HepG2 (cell line): ENCODE results near the gene CTNNBL1. TPM values are rescaled to one million over a fixed set of nuclear protein-coding genes. Genes with fewer than 3 reads are reported as not detected.
A peak's percentile ranks its signal among the peaks of the same experiment; 100 is the strongest.

Experiments used
- ATAC-seq: fragments of 200-7000 bp; cut with Tn5 transposase; 3 replicates; pipeline ENCODE4 v1.9.1; 2020; ENCODE audit warnings: mild to moderate bottlenecking, moderate library complexity
- BruUV-seq: library from RNA; stranded (reverse); fragments of 400-500 nt; replicated peaks from 2 replicates; lab custom pipeline; 2021; lab: Mats Ljungman, UMichigan
- CTCF ChIA-PET: fragments of 300-600 bp; formaldehyde crosslinking; extraction: SDS; loops from one replicate; lab custom pipeline; 2021; ENCODE audit warnings: low total read pairs, inconsistent platforms, low intra/inter-chr PET ratio; lab: Yijun Ruan, JAX
- POLR2A ChIA-PET: fragments of 350-600 bp; sonication (Branson Sonifier 250); formaldehyde crosslinking; loops from one replicate; lab custom pipeline; 2020; ENCODE audit warnings: antibody characterized with exemption, inconsistent platforms; lab: Yijun Ruan, JAX
- DNase-seq: peaks from one replicate; pipeline ENCODE4 v3.0.0-alpha.2; 2015; ENCODE audit warnings: low spot score
- FAIRE-seq: peaks from 3 replicates; lab custom pipeline; 2011; peaks lifted over from hg19 to GRCh38; lab: Jason Lieb, UNC
- H2AFZ ChIP-seq: one replicate; pipeline ENCODE4 v1.6.1; 2011; ENCODE audit warnings: low read length, inconsistent platforms
- H3K27ac ChIP-seq: fragments of 300-600 bp; 3 replicates; pipeline ENCODE4 v1.8.0; 2011; ENCODE audit warnings: mixed run types, mild to moderate bottlenecking, mixed read lengths, low read length, inconsistent platforms; ENCODE audit not compliant: insufficient read depth; ENCODE audit errors: extremely low read length
- H3K27me3 ChIP-seq, 2 experiments: fragments of 200-600 bp in 1 of 2; 2 replicates in 1 of 2; 3 replicates in 1 of 2; pipeline versions ENCODE4 v1.6.0 to v1.8.0; 2011; ENCODE audit warnings: low read length in 2 of 2, mild to moderate bottlenecking in 2 of 2, moderate library complexity in 2 of 2, inconsistent platforms in 1 of 2; ENCODE audit not compliant: insufficient read depth in 2 of 2, control insufficient read depth in 1 of 2
- H3K36me3 ChIP-seq, 2 experiments: fragments of 200-600 bp in 1 of 2; replicated peaks in 1 of 2; 2 replicates in 1 of 2; 3 replicates in 1 of 2; pipeline versions ENCODE4 v1.5.1 to v1.8.0; 2011; ENCODE audit warnings: low read length in 2 of 2, inconsistent platforms in 1 of 2; ENCODE audit not compliant: insufficient read depth in 2 of 2, control insufficient read depth in 1 of 2
- H3K4me1 ChIP-seq: 2 replicates; pipeline ENCODE4 v1.5.1; 2012; ENCODE audit warnings: low read length, inconsistent platforms; ENCODE audit not compliant: insufficient read depth
- H3K4me2 ChIP-seq: 2 replicates; pipeline ENCODE4 v1.6.0; 2011; ENCODE audit warnings: low read depth, low read length, inconsistent platforms
- H3K4me3 ChIP-seq, 3 experiments: fragments of 200-600 bp in 1 of 3; sonication (generic), shearing (Covaris generic) in 1 of 3; replicated peaks in 1 of 3; 2 replicates each; pipeline ENCODE4 v1.5.1; 2011 to 2016; ENCODE audit warnings: low read length in 3 of 3, inconsistent platforms in 2 of 3, low read depth in 2 of 3, mild to moderate bottlenecking in 2 of 3, control low read depth in 1 of 3, mixed read lengths in 1 of 3; ENCODE audit not compliant: insufficient read depth in 1 of 3
- H3K79me2 ChIP-seq: one replicate; pipeline ENCODE4 v1.6.1; 2011; ENCODE audit warnings: low read length, inconsistent platforms; ENCODE audit not compliant: insufficient read depth
- H3K9ac ChIP-seq: 2 replicates; pipeline ENCODE4 v1.6.0; 2011; ENCODE audit warnings: mild to moderate bottlenecking, low read depth, low read length, inconsistent platforms; ENCODE audit not compliant: insufficient read depth
- H3K9me3 ChIP-seq: 2 replicates; pipeline ENCODE4 v1.5.1; 2012; ENCODE audit warnings: mild to moderate bottlenecking, low read length
- H4K20me1 ChIP-seq: 2 replicates; pipeline ENCODE4 v1.6.0; 2011; ENCODE audit warnings: inconsistent platforms, mild to moderate bottlenecking, low read length, moderate library complexity; ENCODE audit not compliant: insufficient read depth
- EED ChIP-seq: sonication (generic); formaldehyde crosslinking; IDR thresholded peaks from 2 replicates; pipeline ENCODE4 v1.5.0; 2020; ENCODE audit warnings: mild to moderate bottlenecking, missing genetic modification reagents
- KLF12 ChIP-seq: sonication (generic); formaldehyde crosslinking; IDR thresholded peaks from 2 replicates; pipeline ENCODE4 v1.4.0; 2020; ENCODE audit warnings: missing genetic modification reagents, borderline replicate concordance
- MAF1 ChIP-seq: sonication (generic); formaldehyde crosslinking; IDR thresholded peaks from 2 replicates; pipeline ENCODE4 v1.5.0; 2020; ENCODE audit warnings: missing genetic modification reagents, borderline replicate concordance
- PLSCR1 ChIP-seq: sonication (generic); formaldehyde crosslinking; IDR thresholded peaks from 2 replicates; pipeline ENCODE4 v1.5.0; 2020; ENCODE audit warnings: missing genetic modification reagents, mild to moderate bottlenecking, borderline replicate concordance
- RFX1 ChIP-seq: fragments of 450-650 bp; IDR thresholded peaks from 2 replicates; pipeline ENCODE4 v1.6.1; 2017
- SNAPC2 ChIP-seq: sonication (generic); formaldehyde crosslinking; IDR thresholded peaks from 2 replicates; pipeline ENCODE4 v1.8.1; 2022; ENCODE audit warnings: mild to moderate bottlenecking, missing genetic modification reagents
- ZNF326 ChIP-seq: sonication (generic); formaldehyde crosslinking; IDR thresholded peaks from 2 replicates; pipeline ENCODE4 v1.4.0; 2020; ENCODE audit warnings: missing genetic modification reagents, borderline replicate concordance
- ZNF614 ChIP-seq: IDR thresholded peaks from 2 replicates; pipeline ENCODE4 v1.6.1; 2018; ENCODE audit warnings: missing biosample characterization, missing genetic modification reagents, inconsistent platforms, borderline replicate concordance
- ZNF768 ChIP-seq: sonication (generic); formaldehyde crosslinking; IDR thresholded peaks from 2 replicates; pipeline ENCODE4 v1.4.0; 2020; ENCODE audit warnings: missing genetic modification reagents
- WGBS: methylation state at CpG from one replicate; pipeline ENCODE4 v1.1.6; 2017; ENCODE audit warnings: low lambda C conversion rate; 5-methylcytosine and 5-hydroxymethylcytosine counted together
- in situ Hi-C: cut with HindIII; loops from 2 replicates; pipeline ENCODE4 v1.10.0; 2017; ENCODE audit warnings: low pct_unique_long_range_greater_than_20kb; ENCODE audit not compliant: extremely low pct_ligation_motif_present
- intact Hi-C: fragments of 100-400 bp; cut with micrococcal nuclease; formaldehyde crosslinking; loops from one replicate; pipeline ENCODE4 v1.10.0; 2022; ENCODE audit not compliant: unreplicated experiment
- polyA plus RNA-seq, 8 experiments: library from polyadenylated mRNA; depleted of rRNA in 3 of 8; stranded (reverse) in 7 of 8; unstranded in 1 of 8; fragments of >200 nt; fragmentation: Illumina TruSeq in 4 of 8; extraction: Trizol in 4 of 8; gene quantifications; 2 replicates each; pipeline versions ENCODE4 v1.2.1 to v1.2.3, GENCODE V29; 2011 to 2016; ENCODE audit warnings: low read depth in 4 of 8, missing spikeins in 1 of 8, mixed read lengths in 1 of 8; ENCODE audit not compliant: insufficient read depth in 1 of 8
- total RNA-seq, 5 experiments: library from RNA; depleted of rRNA; stranded (reverse); fragments of >200 nt; fragmentation: Illumina TruSeq; extraction: Trizol; gene quantifications; 2 replicates each; pipeline ENCODE4 v1.2.3, GENCODE V29; 2016; ENCODE audit warnings: low read depth in 1 of 5

Gene CTNNBL1
- total and polyA plus RNA-seq, 2 of the 13 experiments (the other 11 are each of a cell fraction or from before 2014, with no cell fraction given), result 49.3 to 94.6 TPM

GRCh38 chr20:37649676-37650370, 44.0 kb upstream of the CTNNBL1 start:
- Histone ChIP-seq H3K27ac (no peak overlapping the region), H3K36me3 (no peaks in the 10 kb centered on the region), H3K9me3 (no peaks in the 10 kb centered on the region), H3K4me1 (no peaks in the 10 kb centered on the region), H3K79me2 (no peaks in the 10 kb centered on the region), H3K4me3 (no peak overlapping the region), H3K9ac (no peak overlapping the region), H4K20me1 (no peaks in the 10 kb centered on the region), H3K4me2 (no peak overlapping the region), H2AFZ (no peak overlapping the region), H3K27me3 (peaks cover 0 to 12% of the 10 kb centered on the region in 2 experiments; a peak in 2 of 5 replicates)
- POLR2A ChIA-PET, result no interaction called here
- TF ChIP-seq KLF12 (CRISPR knock-in tag) (no peak), EED (CRISPR knock-in tag) (no peak), SNAPC2 (CRISPR knock-in tag) (no peak), MAF1 (CRISPR knock-in tag) (no peak), ZNF326 (CRISPR knock-in tag) (no peak), PLSCR1 (0 out of 2 replicates have a peak, but pooled peaks have one; percentile 36), RFX1 (no peak)
- in situ Hi-C loops (loop anchor here (10.0 kb wide), 1 partner anchor 245 kb away; no protein-coding TSS in a partner anchor), intact Hi-C loops (no loop called here)
- CTCF ChIA-PET, result no interaction called here
- ATAC-seq (no peak), DNase-seq (no peak), FAIRE-seq (no peak)
- 52% methylated on average over 9 of the region's 9 CpGs for WGBS
- no TSS peak for BruUV-seq

DNA sequence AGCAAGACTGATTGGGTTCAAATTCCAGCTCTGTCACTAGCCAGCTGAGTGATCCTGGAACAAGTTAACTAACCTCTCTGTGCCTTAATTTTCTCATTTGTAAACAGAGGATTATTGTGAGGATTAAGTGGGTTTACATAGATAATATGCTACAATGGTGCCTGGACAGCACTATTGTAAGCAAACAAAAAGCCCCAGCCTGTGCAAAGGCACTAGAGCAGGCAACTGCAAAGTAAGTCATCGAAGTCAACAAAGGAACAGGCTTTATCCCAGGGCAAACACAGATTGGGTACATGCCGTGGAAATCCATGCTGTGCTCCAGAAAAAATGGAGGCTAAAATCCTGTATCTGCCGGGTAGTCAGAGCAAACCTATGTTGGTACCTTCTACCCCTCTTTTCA, 43.2 kb upstream of the CTNNBL1 start:
- no TSS peak for BruUV-seq
- POLR2A ChIA-PET, result no interaction called here
- no peaks in the 10 kb centered on the region for H4K20me1 ChIP-seq
- CTCF ChIA-PET, result interaction anchor here (1.2 kb wide), 1 partner anchor 342 kb away, joined by 11 read pairs; no protein-coding TSS in a partner anchor
- no peak overlapping the region for H3K4me2 ChIP-seq
- no peaks in the 10 kb centered on the region for H3K79me2 ChIP-seq
- no peaks in the 10 kb centered on the region for H3K9me3 ChIP-seq
- no peak for DNase-seq
- no peak overlapping the region for H3K9ac ChIP-seq
- no peaks in the 10 kb centered on the region for H3K4me1 ChIP-seq
- H3K36me3 ChIP-seq, result no peaks in the 10 kb centered on the region
- in situ Hi-C loops, result loop anchor here (10.0 kb wide), 1 partner anchor 244 kb away; no protein-coding TSS in a partner anchor
- peaks cover 0 to 12% of the 10 kb centered on the region in 2 experiments; a peak in 2 of 5 replicates for H3K27me3 ChIP-seq
- H3K27ac ChIP-seq, result no peak overlapping the region
- 2% methylated on average over 3 of the region's 3 CpGs for WGBS
- no peak for FAIRE-seq
- H2AFZ ChIP-seq, result no peak overlapping the region
- ATAC-seq, result no peak
- no peak overlapping the region for H3K4me3 ChIP-seq
- TF ChIP-seq ZNF768, result peak; percentile 60; the same call in 1 of the 2 replicates
- TF ChIP-seq ZNF614 (CRISPR knock-in tag), result no peak
- TF ChIP-seq, all 625 proteins: peak for 1
- intact Hi-C loops, result no loop called here
